Body of pancreas (tissue), 4 donors: ENCODE data around the gene KIAA0586. TPM values are rescaled to one million over a fixed set of nuclear protein-coding genes. Genes with fewer than 3 reads are reported as not detected.

Experiments used
- ATAC-seq: fragments of 150-250 bp; one replicate; pipeline ENCODE4 v1.9.1; 2016
- DNase-seq, 4 donors: peaks; one replicate each; pipeline ENCODE4 v3.0.0-alpha.2; 2019
- H3K27ac ChIP-seq, 4 donors: fragments of 200-600 bp; sonication (generic); 1 replicate in 3 of 4; 2 replicates in 1 of 4; pipeline versions ENCODE4 v1.5.1 to v1.6.1; 2016 to 2019; ENCODE audit warnings: mild to moderate bottlenecking in 1 of 4, mixed read lengths in 1 of 4, moderate library complexity in 1 of 4
- H3K27me3 ChIP-seq, 2 donors: fragments of 200-600 bp; sonication (generic); one replicate each; pipeline ENCODE4 v1.6.0; 2016; ENCODE audit warnings: mild to moderate bottlenecking in 1 of 2
- H3K36me3 ChIP-seq, 2 donors: fragments of 200-600 bp; sonication (generic); replicated peaks in 1 of 2; 2 replicates each; pipeline ENCODE4 v1.5.1; 2016; ENCODE audit warnings: low read depth in 2 of 2; ENCODE audit not compliant: insufficient read depth in 1 of 2
- H3K4me1 ChIP-seq: fragments of 200-600 bp; sonication (generic); one replicate; pipeline ENCODE4 v1.6.0; 2016
- H3K4me3 ChIP-seq, 2 donors: fragments of 200-600 bp; sonication (generic); 1 replicate in 1 of 2; 2 replicates in 1 of 2; pipeline ENCODE4 v1.5.1; 2016 to 2019
- H3K9me3 ChIP-seq, 3 donors: fragments of 200-600 bp; sonication (generic); 1 replicate in 2 of 3; 2 replicates in 1 of 3; pipeline ENCODE4 v1.5.1; 2016
- CTCF ChIP-seq, 7 experiments: fragments of 450-650 bp in 4 of 7; fragments of 200-600 bp in 3 of 7; sonication (generic) in 3 of 7; IDR thresholded peaks; one replicate each; pipeline ENCODE4 v1.5.1; 2016 to 2019; ENCODE audit warnings: antibody characterized with exemption in 7 of 7
- POLR2A ChIP-seq, 3 donors: fragments of 450-650 bp; IDR thresholded peaks; one replicate each; pipeline ENCODE4 v1.6.1; 2016; ENCODE audit warnings: antibody characterized with exemption in 3 of 3, mild to moderate bottlenecking in 2 of 3
- WGBS, 2 donors: methylation state at CpG; one replicate each; pipeline ENCODE4 v1.1.5; 2017; 5-methylcytosine and 5-hydroxymethylcytosine counted together
- intact Hi-C: fragments of 100-400 bp; cut with DNase I; formaldehyde crosslinking; loops from one replicate; pipeline ENCODE4 v1.15.1; 2023
- total RNA-seq, 2 donors: library from RNA; depleted of rRNA; stranded (reverse); fragments of >200 nt; gene quantifications; one replicate each; pipeline ENCODE4 v1.1.0, GENCODE V29; 2016

KIAA0586 gene
- total RNA-seq, 2 donors from 2014 or later = 9.2 to 20.0 TPM

- intact Hi-C loops = no loop called here
- Histone ChIP-seq H3K27me3 (no peaks in the 10 kb centered on the region), H3K4me3 (no peak overlapping the region), H3K27ac (no peak overlapping the region), H3K9me3 (no peaks in the 10 kb centered on the region), H3K36me3 (no peaks in the 10 kb centered on the region), H3K4me1 (no peaks in the 10 kb centered on the region)
- TF ChIP-seq POLR2A (IDR thresholded peaks at IDR 0.05) = no peak
- TF ChIP-seq CTCF (IDR thresholded peaks at IDR 0.05) = no peak
- 86 to 92% methylated on average over 7 of the region's 7 CpGs for WGBS, 2 donors
- DNase-seq (no peak), ATAC-seq (no peak)
Observed at GRCh38 chr14:58571256-58571655, 143.7 kb downstream of the KIAA0586 start.

DNA sequence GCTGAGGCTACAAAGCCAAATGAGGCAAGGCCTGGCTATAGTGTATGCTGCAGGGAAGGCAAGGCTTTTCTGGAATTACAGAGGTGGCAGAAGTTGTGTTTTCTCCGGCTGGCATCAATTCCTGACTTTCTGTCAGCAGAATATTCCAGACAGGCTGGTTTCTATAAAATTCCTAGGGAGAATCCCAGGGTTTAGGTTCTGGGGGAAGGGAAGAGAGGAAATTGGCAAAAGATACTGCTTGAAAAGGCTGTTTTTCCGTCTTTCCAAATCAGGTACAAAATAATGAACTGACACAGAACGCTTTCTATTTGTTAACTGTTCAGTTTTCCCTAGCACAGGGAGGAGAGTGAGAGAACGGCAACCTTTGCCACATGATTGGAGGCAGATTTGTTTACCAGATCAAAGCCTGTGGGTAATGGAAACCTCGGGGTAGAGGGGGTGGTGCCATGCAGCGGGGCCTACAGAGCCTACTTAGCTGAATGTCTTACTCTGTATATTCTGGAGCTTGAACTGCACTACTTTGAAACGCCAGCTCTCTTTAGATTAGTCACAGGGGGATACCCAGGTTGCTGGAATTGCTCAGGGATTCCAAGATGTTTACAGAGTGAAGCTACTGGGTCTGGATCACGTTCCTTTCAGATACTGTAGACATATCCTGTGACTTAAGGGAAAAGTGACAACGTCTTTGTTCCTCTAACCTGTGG lies 144.4 kb downstream of the KIAA0586 start:
- Histone ChIP-seq H3K27me3 (no peaks in the 10 kb centered on the region), H3K9me3 (no peaks in the 10 kb centered on the region), H3K4me1 (no peaks in the 10 kb centered on the region), H3K36me3 (no peaks in the 10 kb centered on the region), H3K4me3 (no peak overlapping the region), H3K27ac (no peak overlapping the region)
- ATAC-seq (no peak), DNase-seq (no peak)
- no peak for TF ChIP-seq CTCF (IDR thresholded peaks at IDR 0.05)
- no peak for TF ChIP-seq POLR2A (IDR thresholded peaks at IDR 0.05)
- intact Hi-C loops = no loop called here
- WGBS, 2 donors = 37 to 52% methylated on average over 9 of the region's 9 CpGs

GRCh38 chr14:58572473-58572853 lies 144.9 kb downstream of the KIAA0586 start:
- no peak for TF ChIP-seq CTCF (IDR thresholded peaks at IDR 0.05)
- TF ChIP-seq POLR2A (IDR thresholded peaks at IDR 0.05) = no peak
- H3K27ac ChIP-seq = no peak overlapping the region
- intact Hi-C loops = no loop called here

DNA sequence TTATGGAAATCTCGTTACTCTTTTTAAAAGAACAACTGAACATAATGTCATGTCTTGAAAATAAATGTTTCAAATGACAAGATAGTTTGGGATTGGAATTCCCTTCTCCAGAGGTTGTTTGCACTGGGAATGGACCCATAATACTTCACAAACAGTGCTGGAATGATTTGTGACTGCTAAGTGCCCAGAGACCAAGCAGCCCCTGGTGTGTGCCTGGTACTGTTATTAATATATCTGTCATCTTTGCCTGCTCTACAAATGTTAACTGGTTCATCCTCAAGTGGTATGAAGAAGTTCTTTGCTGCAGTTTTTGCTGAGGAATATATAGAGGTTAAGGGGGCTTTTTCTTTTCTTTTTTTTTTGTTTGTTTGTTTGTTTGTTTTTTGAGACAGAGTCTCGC lies 145.3 kb downstream of the KIAA0586 start:
- WGBS, 2 donors = 78 to 87% methylated on average over 2 of the region's 2 CpGs
- no peak for TF ChIP-seq CTCF (IDR thresholded peaks at IDR 0.05)
- TF ChIP-seq POLR2A (IDR thresholded peaks at IDR 0.05) = no peak
- Histone ChIP-seq H3K9me3 (no peaks in the 10 kb centered on the region), H3K27ac (no peak overlapping the region), H3K4me1 (no peaks in the 10 kb centered on the region), H3K36me3 (no peaks in the 10 kb centered on the region), H3K27me3 (no peaks in the 10 kb centered on the region), H3K4me3 (no peak overlapping the region)
- DNase-seq (no peak), ATAC-seq (no peak)
- intact Hi-C loops = no loop called here

More at GRCh38 chr14:58572473-58572853, 144.9 kb downstream of the KIAA0586 start:
- Histone ChIP-seq H3K27me3 (no peaks in the 10 kb centered on the region), H3K9me3 (no peaks in the 10 kb centered on the region), H3K4me3 (no peak overlapping the region), H3K36me3 (no peaks in the 10 kb centered on the region), H3K4me1 (no peaks in the 10 kb centered on the region)
- 82 to 96% methylated on average over 1 of the region's 1 CpG for WGBS, 2 donors
- no peak for ATAC-seq
- DNase-seq = no peak

DNA sequence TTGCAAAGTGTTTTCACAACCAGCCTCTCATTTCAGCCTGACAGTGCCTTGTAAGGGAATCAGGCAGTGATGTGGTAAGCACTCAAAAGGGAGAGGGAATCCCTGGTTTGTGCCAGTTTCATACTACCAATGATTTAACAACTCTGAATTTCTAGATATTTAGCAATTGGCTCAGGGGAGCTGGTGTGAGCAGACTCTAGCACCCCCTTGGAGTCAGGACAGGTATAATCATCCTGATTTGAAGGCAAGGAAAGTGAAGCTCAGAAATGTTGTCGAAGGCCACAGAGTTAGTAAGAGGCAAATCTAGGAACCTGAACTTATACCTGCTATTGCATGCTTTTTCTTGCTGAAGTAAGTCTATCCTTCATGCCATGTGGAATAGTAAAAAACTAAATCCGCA lies 147.1 kb downstream of the KIAA0586 start:
- TF ChIP-seq CTCF (IDR thresholded peaks at IDR 0.05) (no peak), POLR2A (IDR thresholded peaks at IDR 0.05) (no peak)
- Histone ChIP-seq H3K27me3 (no peaks in the 10 kb centered on the region), H3K4me1 (no peaks in the 10 kb centered on the region), H3K4me3 (no peak overlapping the region), H3K9me3 (no peaks in the 10 kb centered on the region), H3K36me3 (no peaks in the 10 kb centered on the region), H3K27ac (no peak overlapping the region)
- WGBS, 2 donors = 77 to 84% methylated on average over 2 of the region's 2 CpGs
- DNase-seq (no peak), ATAC-seq (no peak)
- intact Hi-C loops = no loop called here
